Left cardiac atrium (tissue), 4 donors: ENCODE measurements around the gene PLCH1. TPM values are rescaled to one million over a fixed set of nuclear protein-coding genes. Genes with fewer than 3 reads are reported as not detected.
A peak's percentile ranks its signal among the peaks of the same experiment; 100 is the strongest.

Source experiments
- ATAC-seq, 2 donors: fragments of 200-7000 bp; cut with Tn5 transposase; one replicate each; pipeline ENCODE4 v1.9.1; 2020; ENCODE audit warnings: mild to moderate bottlenecking in 2 of 2, moderate library complexity in 2 of 2
- DNase-seq: peaks from one replicate; pipeline ENCODE4 v3.0.0-alpha.2; 2020
- intact Hi-C, 2 donors: fragments of 100-400 bp; cut with DNase I; formaldehyde crosslinking; loops; one replicate each; pipeline versions ENCODE4 v1.14.1 to v1.15.1; 2022 to 2023
- total RNA-seq, 2 donors: library from RNA; stranded (reverse); fragmentation: NEBNext Ultra II Directional; extraction: Animal tissue kit (Norgen Biotek cat#: 25700); gene quantifications; one replicate each; pipeline ENCODE4 v1.2.1, GENCODE V29; 2021
- donor health status: DM: no; HTN: yes; CAD: no.
- donor health status: DM: no; HTN: yes; CAD: no; lungs with severe emphysema.
- donor health status: DM: yes; HTN: yes; CAD: no.
- donor health status: Dilated cardiomyopathy.

Gene PLCH1
- total RNA-seq, 2 donors from 2014 or later: 0.39 to 1.3 TPM

DNA sequence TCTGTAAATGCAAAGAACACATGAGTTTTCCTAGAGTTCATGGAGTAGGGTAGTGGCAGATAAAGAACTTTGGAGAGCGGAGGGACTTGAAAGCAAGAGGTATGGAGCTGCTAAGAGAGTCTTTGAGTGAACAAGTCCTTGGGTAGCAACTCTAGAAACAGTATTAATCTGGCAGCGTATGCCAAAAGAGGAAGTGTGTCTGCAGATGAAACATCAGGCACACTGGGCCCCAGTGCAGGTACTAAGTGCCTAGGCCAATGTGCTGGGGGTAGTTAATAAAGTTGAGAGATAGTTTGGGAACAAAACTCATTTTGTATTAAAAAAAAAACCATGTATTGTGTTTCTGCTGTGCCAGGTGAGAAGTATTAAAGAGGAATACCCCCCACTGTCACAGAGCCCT, 228.4 kb downstream of the PLCH1 start:
- intact Hi-C loops: no loop called here
- no peak for DNase-seq
- no peak for ATAC-seq

GRCh38 chr3:155512867-155513261, 232.0 kb downstream of the PLCH1 start:
- ATAC-seq: no peak
- intact Hi-C loops: no loop called here
- DNase-seq: no peak

- no peak for ATAC-seq
- intact Hi-C loops: no loop called here
- DNase-seq: no peak
Observed at GRCh38 chr3:155512175-155512866, 232.6 kb downstream of the PLCH1 start.

DNA sequence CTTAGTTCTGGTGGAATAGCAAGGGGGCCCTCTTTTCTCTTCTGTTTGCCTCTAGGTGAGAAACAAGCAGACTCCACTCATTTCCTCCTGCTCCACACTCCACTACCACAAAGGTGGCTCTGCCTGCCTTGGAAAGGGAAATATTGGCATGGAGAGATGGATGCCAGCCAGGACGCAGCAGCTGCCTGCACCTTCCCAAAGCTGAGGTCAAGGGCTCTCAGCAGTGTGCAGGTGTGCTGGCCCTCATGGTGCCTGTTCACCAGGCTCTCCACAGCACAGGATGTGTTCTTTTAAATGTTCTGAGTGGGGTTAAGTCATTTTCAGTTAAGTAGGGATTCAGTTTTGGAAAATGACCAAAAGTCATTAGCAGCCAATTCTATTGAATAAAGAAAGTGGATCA, 240.2 kb downstream of the PLCH1 start:
- ATAC-seq (no peak), DNase-seq (no peak)
- intact Hi-C loops: no loop called here

DNA sequence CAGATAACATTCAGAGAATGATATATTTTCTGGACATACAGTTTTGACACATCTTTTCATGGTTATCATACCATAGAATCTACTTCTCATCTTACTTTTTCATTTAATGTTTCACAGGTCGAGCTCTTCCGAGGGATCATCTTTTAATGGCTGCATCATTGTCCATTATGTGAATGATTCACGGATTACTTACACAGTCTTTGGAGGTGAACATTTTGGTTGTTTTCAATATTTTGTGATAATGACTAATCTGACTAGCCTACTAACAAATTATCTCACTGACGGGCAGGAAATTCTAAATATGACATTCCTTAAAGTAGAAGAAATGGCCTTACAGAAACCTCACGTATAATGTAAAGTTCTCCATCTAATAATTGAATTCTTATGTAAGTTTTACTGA, 242.2 kb downstream of the PLCH1 start:
- no peak for ATAC-seq
- DNase-seq: no peak
- intact Hi-C loops: no loop called here

- DNase-seq (no peak), ATAC-seq (no peak)
- intact Hi-C loops: no loop called here
Observed at GRCh38 chr3:155500194-155500818, 244.6 kb downstream of the PLCH1 start.

GRCh38 chr3:155497930-155498647, 246.8 kb downstream of the PLCH1 start:
- intact Hi-C loops: no loop called here
- DNase-seq (no peak), ATAC-seq (no peak)

- ATAC-seq: no peak
- intact Hi-C loops: no loop called here
- DNase-seq: no peak
Observed at GRCh38 chr3:155496206-155496605, 248.7 kb downstream of the PLCH1 start.

GRCh38 chr3:155495387-155495786, 249.5 kb downstream of the PLCH1 start:
- ATAC-seq: peak in 1 of 2 donors; percentile 40
- no peak for DNase-seq
- intact Hi-C loops: no loop called here

DNA sequence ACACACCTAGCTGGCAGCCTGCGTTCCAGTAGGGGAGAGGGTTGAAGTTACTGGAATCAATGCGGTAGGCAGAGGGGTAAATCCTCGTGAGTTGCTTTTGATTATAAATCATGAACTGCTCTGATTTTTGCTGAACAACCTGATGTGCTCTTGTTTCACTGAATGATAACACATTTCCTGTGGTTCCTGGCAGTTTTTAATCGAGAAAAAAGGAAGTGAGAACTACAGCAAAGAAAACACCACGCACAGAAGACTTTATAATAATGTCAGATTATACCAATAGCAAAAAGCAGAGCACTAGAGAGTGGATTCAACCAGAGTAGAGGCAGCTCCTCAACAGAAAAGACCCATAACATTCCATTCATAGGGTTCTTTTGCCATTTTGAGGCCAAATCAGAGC, 250.5 kb downstream of the PLCH1 start:
- ATAC-seq: no peak
- intact Hi-C loops: no loop called here

GRCh38 chr3:155492841-155493240, 252.0 kb downstream of the PLCH1 start:
- ATAC-seq (no peak), DNase-seq (no peak)
- intact Hi-C loops: no loop called here

More for the DNA sequence above, 250.5 kb downstream of the PLCH1 start:
- no peak for DNase-seq

DNA sequence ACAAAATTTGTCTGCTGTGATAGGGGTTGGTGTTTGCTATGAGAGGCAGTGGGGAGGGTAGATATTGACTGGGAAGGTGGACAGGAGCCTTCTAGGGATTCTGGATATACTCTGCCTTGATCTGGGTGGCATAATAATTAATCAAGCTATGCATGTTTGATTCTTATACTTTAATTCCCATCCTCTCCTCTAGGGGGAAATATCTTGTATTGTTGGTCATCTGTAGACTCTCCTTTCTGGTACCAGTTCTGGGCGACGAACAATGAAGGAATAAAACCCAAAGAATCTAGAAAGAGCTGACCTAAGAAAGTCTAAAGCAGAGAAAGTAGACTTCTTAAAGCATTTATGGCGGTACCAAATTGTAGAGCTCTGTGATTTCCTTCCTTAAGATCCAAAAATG, 253.2 kb downstream of the PLCH1 start:
- intact Hi-C loops: no loop called here
- no peak for ATAC-seq
- no peak for DNase-seq

GRCh38 chr3:155488671-155489070, 256.2 kb downstream of the PLCH1 start:
- ATAC-seq: no peak
- intact Hi-C loops: no loop called here
- no peak for DNase-seq

DNA sequence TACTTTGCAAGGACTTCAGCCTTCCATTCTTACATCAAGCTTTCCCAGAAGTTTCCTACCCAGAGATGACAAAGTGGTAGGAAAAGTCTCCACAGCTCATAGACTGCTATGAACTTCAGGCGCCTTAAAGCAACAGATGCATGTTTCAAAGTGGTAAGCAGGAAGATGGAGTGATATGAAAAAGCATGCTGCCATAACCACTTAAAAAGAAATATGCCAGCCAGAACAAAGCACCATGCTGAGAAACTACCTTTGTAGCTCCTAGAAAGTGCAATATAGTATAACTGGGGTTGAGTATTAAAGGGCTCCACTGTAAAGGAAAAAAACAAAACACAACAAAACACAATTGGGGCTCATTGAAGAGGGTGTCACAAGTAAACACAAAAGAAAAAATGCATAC, 259.0 kb downstream of the PLCH1 start:
- intact Hi-C loops: no loop called here
- no peak for DNase-seq
- ATAC-seq: no peak

DNA sequence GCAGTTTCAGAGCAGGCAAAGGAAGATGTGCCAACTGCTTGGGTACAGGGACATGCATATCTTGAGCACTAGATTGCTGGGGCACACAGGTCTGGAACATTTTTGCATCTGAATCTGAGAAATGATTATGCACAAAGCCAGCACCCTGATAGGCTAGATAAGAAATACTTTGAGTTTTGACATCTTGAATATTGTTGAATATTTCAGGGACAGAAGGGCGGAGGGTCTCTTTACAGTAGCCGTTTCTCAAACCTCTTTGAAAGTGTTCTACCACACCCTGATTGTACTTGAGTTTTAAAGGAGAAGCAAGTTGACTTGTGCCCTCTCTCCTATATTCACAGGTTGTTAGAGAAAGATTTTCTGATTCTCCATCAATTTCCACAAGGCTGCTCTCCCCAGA, 263.3 kb downstream of the PLCH1 start:
- intact Hi-C loops: loop anchor here in 1 of 2 donors (2.0 kb wide), 1 partner anchor 19 kb away; no protein-coding TSS in a partner anchor
- DNase-seq: no peak
- ATAC-seq: no peak

- ATAC-seq: peak in 1 of 2 donors; percentile 65
- intact Hi-C loops: loop anchor here in 1 of 2 donors (2.0 kb wide), 1 partner anchor 18 kb away; no protein-coding TSS in a partner anchor
- DNase-seq: no peak
Observed at GRCh38 chr3:155481089-155481488, 263.8 kb downstream of the PLCH1 start.

DNA sequence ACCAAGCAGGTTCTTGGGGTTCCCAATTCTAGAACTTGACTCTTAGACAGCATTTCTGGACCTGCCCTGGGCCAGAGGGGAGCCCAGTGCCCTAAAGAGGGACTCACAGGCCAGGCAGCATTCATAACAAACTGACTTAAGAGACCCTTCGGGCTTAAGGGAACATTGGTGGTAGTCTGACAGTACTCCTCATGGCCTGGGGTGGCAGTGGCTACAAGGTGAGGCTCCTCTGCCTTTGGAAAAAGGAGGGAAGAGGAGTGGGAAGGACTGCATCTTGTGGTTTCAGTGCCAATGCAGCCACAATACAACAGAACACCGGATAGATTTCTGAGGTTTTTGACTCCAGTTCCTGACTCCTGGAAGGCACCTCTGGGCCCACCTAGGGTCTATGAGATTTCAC, 279.2 kb downstream of the PLCH1 start:
- intact Hi-C loops: no loop called here
- no peak for ATAC-seq
- DNase-seq: no peak

GRCh38 chr3:155462672-155463071, 282.2 kb downstream of the PLCH1 start:
- ATAC-seq (no peak), DNase-seq (no peak)
- intact Hi-C loops: loop anchor here in 1 of 2 donors (2.0 kb wide), 1 partner anchor 18 kb away; no protein-coding TSS in a partner anchor

DNA sequence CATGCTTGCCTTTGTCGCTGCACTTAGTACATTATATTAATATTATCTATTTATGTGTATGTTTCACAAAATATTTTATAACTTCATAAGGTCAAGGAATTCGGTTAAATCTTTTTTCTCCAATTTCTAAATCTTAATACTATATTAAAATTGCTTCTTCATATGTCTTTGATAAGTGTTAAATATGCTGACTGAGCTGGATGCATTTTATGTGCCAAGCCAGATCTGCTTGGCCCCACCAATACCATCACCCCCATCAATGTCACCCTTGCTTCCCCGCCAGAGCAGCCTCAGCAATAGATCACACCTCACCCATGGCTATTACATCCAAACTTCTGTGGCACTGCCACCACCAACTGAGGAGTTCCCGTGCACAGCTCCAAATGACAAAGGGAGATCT, 287.3 kb downstream of the PLCH1 start:
- no peak for DNase-seq
- no peak for ATAC-seq
- intact Hi-C loops: no loop called here

- DNase-seq: no peak
- intact Hi-C loops: no loop called here
- no peak for ATAC-seq
Observed at GRCh38 chr3:155455765-155456164, 289.1 kb downstream of the PLCH1 start.
